ENCODE data around the gene NIPBL. TPM values are rescaled to one million over a fixed set of nuclear protein-coding genes. Genes with fewer than 3 reads are reported as not detected.
"Not testable (repeated sequence)": the region's sequence is repeated elsewhere in the genome, so short reads cannot be mapped to it uniquely, and the experiment has no call there.

NIPBL gene
- total RNA-seq, 1 experiment from 2014 or later = 69.5 TPM

- H3K4me3 ChIP-seq (ENCODE audit: low read depth, low read length, poor library complexity, severe bottlenecking) = no peak overlapping the region
- no peak for DNase-seq (ENCODE audit: low spot score)
- TF ChIP-seq CTCF (conservative IDR thresholded peaks at IDR 0.05; ENCODE audit: low read depth, low read length) (no peak), EZH2 (IDR thresholded peaks at IDR 0.05; ENCODE audit: borderline replicate concordance, low read depth, low read length, poor library complexity, severe bottlenecking) (no peak)
- H3K27ac ChIP-seq (ENCODE audit: low read depth, low read length, poor library complexity, severe bottlenecking) = no peak overlapping the region
- intact Hi-C loops (cut with micrococcal nuclease; ENCODE audit: unreplicated experiment) = no loop called here
- POLR2A ChIA-PET (ENCODE audit: low non-redundant PET) = no interaction called here
- H3K4me1 ChIP-seq (ENCODE audit: insufficient read depth, low read length, poor library complexity, severe bottlenecking) = no peaks in the 10 kb centered on the region
- CTCF ChIA-PET = no interaction called here
- H3K9me3 ChIP-seq (ENCODE audit: low read depth, low read length, poor library complexity, severe bottlenecking) = no peaks in the 10 kb centered on the region
- peaks cover 4% of the 10 kb centered on the region for H3K36me3 ChIP-seq (ENCODE audit: insufficient read depth, low read length, poor library complexity, severe bottlenecking)
- no peaks in the 10 kb centered on the region for H3K27me3 ChIP-seq (replicated peaks; ENCODE audit: insufficient read depth, low read depth, low read length, poor library complexity)
- BruUV-seq (replicated peaks) = no TSS peak
Observed at GRCh38 chr5:36891266-36891665, 14.7 kb downstream of the NIPBL start.

- H3K9me3 ChIP-seq (ENCODE audit: low read depth, low read length, poor library complexity, severe bottlenecking); H3K27me3 ChIP-seq (replicated peaks; ENCODE audit: insufficient read depth, low read depth, low read length, poor library complexity); POLR2A ChIA-PET (ENCODE audit: low non-redundant PET); H3K4me3 ChIP-seq (ENCODE audit: low read depth, low read length, poor library complexity, severe bottlenecking); DNase-seq (ENCODE audit: low spot score); H3K4me1 ChIP-seq (ENCODE audit: insufficient read depth, low read length, poor library complexity, severe bottlenecking); CTCF ChIA-PET; H3K36me3 ChIP-seq (ENCODE audit: insufficient read depth, low read length, poor library complexity, severe bottlenecking); intact Hi-C loops (cut with micrococcal nuclease; ENCODE audit: unreplicated experiment); H3K27ac ChIP-seq (ENCODE audit: low read depth, low read length, poor library complexity, severe bottlenecking): not testable (repeated sequence)
- BruUV-seq (replicated peaks) = TSS peak; percentile 6
Observed at GRCh38 chr5:36892085-36892830, 15.7 kb downstream of the NIPBL start.

GRCh38 chr5:36894954-36895353 is 18.4 kb downstream of the NIPBL start:
- TF ChIP-seq EZH2 (IDR thresholded peaks at IDR 0.05; ENCODE audit: borderline replicate concordance, low read depth, low read length, poor library complexity, severe bottlenecking) (no peak), CTCF (conservative IDR thresholded peaks at IDR 0.05; ENCODE audit: low read depth, low read length) (no peak)
- CTCF ChIA-PET = no interaction called here
- Histone ChIP-seq H3K27ac (ENCODE audit: low read depth, low read length, poor library complexity, severe bottlenecking) (no peak overlapping the region), H3K4me1 (ENCODE audit: insufficient read depth, low read length, poor library complexity, severe bottlenecking) (no peaks in the 10 kb centered on the region), H3K36me3 (ENCODE audit: insufficient read depth, low read length, poor library complexity, severe bottlenecking) (peaks cover 4% of the 10 kb centered on the region), H3K27me3 (replicated peaks; ENCODE audit: insufficient read depth, low read depth, low read length, poor library complexity) (no peaks in the 10 kb centered on the region), H3K4me3 (ENCODE audit: low read depth, low read length, poor library complexity, severe bottlenecking) (no peak overlapping the region), H3K9me3 (ENCODE audit: low read depth, low read length, poor library complexity, severe bottlenecking) (no peaks in the 10 kb centered on the region)
- DNase-seq (ENCODE audit: low spot score) = no peak
- no TSS peak for BruUV-seq (replicated peaks)
- intact Hi-C loops (cut with micrococcal nuclease; ENCODE audit: unreplicated experiment) = no loop called here
- POLR2A ChIA-PET (ENCODE audit: low non-redundant PET) = no interaction called here

- peaks cover 2% of the 10 kb centered on the region for H3K9me3 ChIP-seq (ENCODE audit: low read depth, low read length, poor library complexity, severe bottlenecking)
- ChIA-PET CTCF (no interaction called here), POLR2A (ENCODE audit: low non-redundant PET) (no interaction called here)
- BruUV-seq (replicated peaks) = no TSS peak
- H3K27me3 ChIP-seq (replicated peaks; ENCODE audit: insufficient read depth, low read depth, low read length, poor library complexity) = no peaks in the 10 kb centered on the region
- H3K4me1 ChIP-seq (ENCODE audit: insufficient read depth, low read length, poor library complexity, severe bottlenecking) = no peaks in the 10 kb centered on the region
- no peak for DNase-seq (ENCODE audit: low spot score)
- intact Hi-C loops (cut with micrococcal nuclease; ENCODE audit: unreplicated experiment) = no loop called here
- TF ChIP-seq EZH2 (IDR thresholded peaks at IDR 0.05; ENCODE audit: borderline replicate concordance, low read depth, low read length, poor library complexity, severe bottlenecking) = no peak
- TF ChIP-seq CTCF (conservative IDR thresholded peaks at IDR 0.05; ENCODE audit: low read depth, low read length) = no peak
- H3K4me3 ChIP-seq (ENCODE audit: low read depth, low read length, poor library complexity, severe bottlenecking) = no peak overlapping the region
- peaks cover 3% of the 10 kb centered on the region for H3K36me3 ChIP-seq (ENCODE audit: insufficient read depth, low read length, poor library complexity, severe bottlenecking)
- no peak overlapping the region for H3K27ac ChIP-seq (ENCODE audit: low read depth, low read length, poor library complexity, severe bottlenecking)
Observed at GRCh38 chr5:36896476-36896875, 19.9 kb downstream of the NIPBL start.
